Measurements from ENCODE around the gene GBP5. TPM values are rescaled to one million over a fixed set of nuclear protein-coding genes. Genes with fewer than 3 reads are reported as not detected.

Gene GBP5
- total RNA-seq, 2 donors from 2014 or later: not detected

- Mint-ChIP-seq H3K4me3 (no peak overlapping the region), H3K36me3 (ENCODE audit: low read depth) (no peaks in the 10 kb centered on the region), H3K9me3 (no peaks in the 10 kb centered on the region), H3K27me3 (ENCODE audit: insufficient read depth) (no peaks in the 10 kb centered on the region), H3K27ac (no peak overlapping the region), H3K4me1 (no peaks in the 10 kb centered on the region)
- 94 to 100% methylated on average over 5 to 6 of the region's 6 CpGs for WGBS, 2 experiments (ENCODE audit: insufficient coverage in 1 of 2, insufficient read length in 1 of 2)
- Histone ChIP-seq H3K27ac (ENCODE audit: low read depth, low read length) (no peak overlapping the region), H3K36me3 (ENCODE audit: control insufficient read depth, insufficient read depth, low read length) (no peaks in the 10 kb centered on the region), H3K27me3 (ENCODE audit: control insufficient read depth, insufficient read depth, low read length, poor library complexity, severe bottlenecking) (no peaks in the 10 kb centered on the region), H3K4me1 (ENCODE audit: control insufficient read depth, insufficient read depth, low read length) (no peaks in the 10 kb centered on the region), H3K9me3 (ENCODE audit: control insufficient read depth, low read length) (no peaks in the 10 kb centered on the region), H3K9ac (ENCODE audit: extremely low read depth, low read length, poor library complexity, severe bottlenecking) (no peak overlapping the region), H3K4me3 (ENCODE audit: low read length) (no peak overlapping the region)
- no peak for DNase-seq
- no peak for TF ChIP-seq CTCF (conservative IDR thresholded peaks at IDR 0.05)
These were observed 6.4 kb upstream of the GBP5 start for GRCh38 chr1:89279011-89279466.

- H3K9ac ChIP-seq (ENCODE audit: extremely low read depth, low read length, poor library complexity, severe bottlenecking): no peak overlapping the region
- no peak overlapping the region for H3K27ac Mint-ChIP-seq
- TF ChIP-seq CTCF (conservative IDR thresholded peaks at IDR 0.05): no peak
- H3K36me3 ChIP-seq (ENCODE audit: control insufficient read depth, insufficient read depth, low read length): no peaks in the 10 kb centered on the region
- H3K4me3 Mint-ChIP-seq: no peak overlapping the region
- H3K4me3 ChIP-seq (ENCODE audit: low read length): no peak overlapping the region
- H3K27ac ChIP-seq (ENCODE audit: low read depth, low read length): no peak overlapping the region
- no peaks in the 10 kb centered on the region for H3K4me1 ChIP-seq (ENCODE audit: control insufficient read depth, insufficient read depth, low read length)
- no peaks in the 10 kb centered on the region for H3K27me3 Mint-ChIP-seq (ENCODE audit: insufficient read depth)
- H3K9me3 ChIP-seq (ENCODE audit: control insufficient read depth, low read length): no peaks in the 10 kb centered on the region
- no peaks in the 10 kb centered on the region for H3K36me3 Mint-ChIP-seq (ENCODE audit: low read depth)
- 92 to 93% methylated on average over 2 to 3 of the region's 3 CpGs for WGBS, 2 experiments (ENCODE audit: insufficient coverage in 1 of 2, insufficient read length in 1 of 2)
- DNase-seq: no peak
- peaks cover 4% of the 10 kb centered on the region for H3K9me3 Mint-ChIP-seq
- no peaks in the 10 kb centered on the region for H3K27me3 ChIP-seq (ENCODE audit: control insufficient read depth, insufficient read depth, low read length, poor library complexity, severe bottlenecking)
- no peaks in the 10 kb centered on the region for H3K4me1 Mint-ChIP-seq
These were observed 5.1 kb upstream of the GBP5 start for GRCh38 chr1:89277725-89278124.

GRCh38 chr1:89276690-89277089, 4.0 kb upstream of the GBP5 start:
- WGBS, 2 experiments (ENCODE audit: insufficient coverage in 1 of 2, insufficient read length in 1 of 2): 83 to 94% methylated on average over 3 of the region's 3 CpGs
- no peaks in the 10 kb centered on the region for H3K4me1 Mint-ChIP-seq
- no peak overlapping the region for H3K4me3 Mint-ChIP-seq
- H3K9me3 Mint-ChIP-seq: peaks cover 8% of the 10 kb centered on the region
- Histone ChIP-seq H3K4me3 (ENCODE audit: low read length) (no peak overlapping the region), H3K27me3 (ENCODE audit: control insufficient read depth, insufficient read depth, low read length, poor library complexity, severe bottlenecking) (no peaks in the 10 kb centered on the region), H3K27ac (ENCODE audit: low read depth, low read length) (no peak overlapping the region), H3K9me3 (ENCODE audit: control insufficient read depth, low read length) (no peaks in the 10 kb centered on the region), H3K4me1 (ENCODE audit: control insufficient read depth, insufficient read depth, low read length) (no peaks in the 10 kb centered on the region), H3K9ac (ENCODE audit: extremely low read depth, low read length, poor library complexity, severe bottlenecking) (no peak overlapping the region), H3K36me3 (ENCODE audit: control insufficient read depth, insufficient read depth, low read length) (no peaks in the 10 kb centered on the region)
- DNase-seq: no peak
- no peaks in the 10 kb centered on the region for H3K27me3 Mint-ChIP-seq (ENCODE audit: insufficient read depth)
- no peaks in the 10 kb centered on the region for H3K36me3 Mint-ChIP-seq (ENCODE audit: low read depth)
- no peak overlapping the region for H3K27ac Mint-ChIP-seq
- no peak for TF ChIP-seq CTCF (conservative IDR thresholded peaks at IDR 0.05)
